ENCODE data around the gene SLC8A1. TPM values are rescaled to one million over a fixed set of nuclear protein-coding genes. Genes with fewer than 3 reads are reported as not detected.

Gene SLC8A1
- total and polyA plus RNA-seq, 2 of the 13 experiments (the other 11 are each of a cell fraction or from before 2014, with no cell fraction given) = not detected

GRCh38 chr2:40315683-40316082, 136.2 kb downstream of the SLC8A1 start:
- H3K4me3 ChIP-seq (replicated peaks in 1 of 3; ENCODE audit: insufficient read depth in 1 of 3, low read depth in 2 of 3, low read length in 3 of 3) = no peak overlapping the region
- no peaks in the 10 kb centered on the region for H4K20me1 ChIP-seq (ENCODE audit: insufficient read depth, low read length)
- no TSS peak for BruUV-seq (replicated peaks)
- H3K79me2 ChIP-seq (ENCODE audit: insufficient read depth, low read length) = no peaks in the 10 kb centered on the region
- no peaks in the 10 kb centered on the region for H3K27me3 ChIP-seq (ENCODE audit: control insufficient read depth in 1 of 2, insufficient read depth in 2 of 2, low read length in 2 of 2)
- no peak for FAIRE-seq
- H3K4me1 ChIP-seq (ENCODE audit: insufficient read depth, low read length) = no peaks in the 10 kb centered on the region
- H3K4me2 ChIP-seq (ENCODE audit: low read depth, low read length) = no peak overlapping the region
- 2% methylated on average over 2 of the region's 2 CpGs for WGBS (ENCODE audit: low lambda C conversion rate)
- no peak for ATAC-seq
- no peak overlapping the region for H3K9ac ChIP-seq (ENCODE audit: insufficient read depth, low read depth, low read length)
- H2AFZ ChIP-seq (ENCODE audit: low read length) = no peak overlapping the region
- H3K27ac ChIP-seq (ENCODE audit: extremely low read length, insufficient read depth, low read length) = no peak overlapping the region
- no peak for DNase-seq (ENCODE audit: low spot score)
- in situ Hi-C loops (cut with HindIII; ENCODE audit: extremely low pct_ligation_motif_present, low pct_unique_long_range_greater_than_20kb) (no loop called here), intact Hi-C loops (cut with micrococcal nuclease; ENCODE audit: unreplicated experiment) (no loop called here)
- H3K36me3 ChIP-seq (replicated peaks in 1 of 2; ENCODE audit: control insufficient read depth in 1 of 2, insufficient read depth in 2 of 2, low read length in 2 of 2) = no peaks in the 10 kb centered on the region
- ChIA-PET POLR2A (no interaction called here), CTCF (ENCODE audit: low intra/inter-chr PET ratio, low total read pairs) (no interaction called here)
- TF ChIP-seq BHLHE40 (IDR thresholded peaks at IDR 0.05; ENCODE audit: low read length) (no peak), NFKB2 (CRISPR knock-in tag; IDR thresholded peaks at IDR 0.05; ENCODE audit: borderline replicate concordance) (no peak), NFE2L1 (CRISPR knock-in tag; IDR thresholded peaks at IDR 0.05; ENCODE audit: borderline replicate concordance) (no peak), ZNF629 (CRISPR knock-in tag; conservative IDR thresholded peaks at IDR 0.05) (no peak), HNF1A (IDR thresholded peaks at IDR 0.05; ENCODE audit: low read depth) (no peak), HNF1A (CRISPR knock-in tag; IDR thresholded peaks at IDR 0.05; ENCODE audit: borderline replicate concordance) (no peak), SIX4 (CRISPR knock-in tag; IDR thresholded peaks at IDR 0.05) (no peak), TP53 (CRISPR knock-in tag; conservative IDR thresholded peaks at IDR 0.05) (no peak), ZNF609 (CRISPR knock-in tag; IDR thresholded peaks at IDR 0.05; ENCODE audit: borderline replicate concordance) (no peak), CHD2 (IDR thresholded peaks at IDR 0.05; ENCODE audit: low read depth, low read length) (no peak), SATB2 (CRISPR knock-in tag; IDR thresholded peaks at IDR 0.05) (no peak)
- peaks cover 19% of the 10 kb centered on the region for H3K9me3 ChIP-seq (ENCODE audit: low read length)
